HCT116 (cell line): Measurements from ENCODE around the gene ZNF79. TPM values are rescaled to one million over a fixed set of nuclear protein-coding genes. Genes with fewer than 3 reads are reported as not detected.

ENCODE experiments used
- ATAC-seq: fragments of 200-7000 bp; cut with Tn5 transposase; 2 replicates; pipeline ENCODE4 v1.9.1; 2020; ENCODE audit warnings: mild to moderate bottlenecking, moderate library complexity
- BruUV-seq: library from RNA; stranded (reverse); fragments of 400-500 nt; replicated peaks from 2 replicates; lab custom pipeline; 2021; lab: Mats Ljungman, UMichigan
- CTCF ChIA-PET: fragments of 300-600 bp; sonication (Branson Sonifier 250); formaldehyde crosslinking; loops from one replicate; lab custom pipeline; 2021; ENCODE audit warnings: antibody characterized with exemption; lab: Charles Lee
- POLR2A ChIA-PET: fragments of 300-600, 350-600 bp; sonication (Branson Sonifier 250); formaldehyde crosslinking; loops from one replicate; lab custom pipeline; 2021; ENCODE audit warnings: antibody characterized with exemption; lab: Charles Lee
- RAD21 ChIA-PET, 2 experiments: fragments of 300-600 bp; sonication (Branson Sonifier 250); formaldehyde crosslinking; loops; one replicate each; lab custom pipeline; 2023; ENCODE audit warnings: low total read pairs in 2 of 2; ENCODE audit not compliant: uncharacterized antibody in 2 of 2, unreplicated experiment in 2 of 2, low non-redundant PET in 1 of 2; lab: Charles Lee
- DNase-seq: peaks from one replicate; pipeline ENCODE4 v3.0.0-alpha.2; 2010; ENCODE audit warnings: low read depth, low spot score
- H2AFZ ChIP-seq: fragments of 200-600 bp; shearing (Covaris generic), sonication (generic); 2 replicates; pipeline ENCODE4 v1.6.1; 2017; ENCODE audit warnings: low read depth, mixed run types, mixed read lengths, antibody characterized with exemption, low read length; ENCODE audit not compliant: poor library complexity, severe bottlenecking
- H3K27ac ChIP-seq: 2 replicates; pipeline ENCODE4 v1.5.1; 2012; ENCODE audit warnings: low read depth, low read length
- H3K27me3 ChIP-seq: fragments of 200-600 bp; sonication (generic); 2 replicates; pipeline ENCODE4 v1.6.1; 2016; ENCODE audit warnings: mixed run types, low read length, mixed read lengths; ENCODE audit not compliant: insufficient read depth
- H3K36me3 ChIP-seq, 2 experiments: fragments of 200-500 bp in 1 of 2; fragments of 200-600 bp in 1 of 2; sonication (Bioruptor generic) in 1 of 2; sonication (generic) in 1 of 2; 2 replicates each; pipeline versions ENCODE4 v1.5.1 to v1.6.1; 2014 to 2016; ENCODE audit warnings: low read length in 2 of 2, inconsistent platforms in 1 of 2, mixed read lengths in 1 of 2, mixed run types in 1 of 2; ENCODE audit not compliant: insufficient read depth in 2 of 2, control insufficient read depth in 1 of 2
- H3K4me1 ChIP-seq, 2 experiments: fragments of 200-600 bp in 1 of 2; sonication (generic) in 1 of 2; 2 replicates each; pipeline versions ENCODE4 v1.5.1 to v1.6.1; 2012 to 2017; ENCODE audit warnings: low read length in 2 of 2, inconsistent platforms in 1 of 2, mild to moderate bottlenecking in 1 of 2, mixed read lengths in 1 of 2, mixed run types in 1 of 2, moderate library complexity in 1 of 2; ENCODE audit not compliant: insufficient read depth in 2 of 2, control insufficient read depth in 1 of 2
- H3K4me2 ChIP-seq: fragments of 200-600 bp; sonication (generic); 2 replicates; pipeline ENCODE4 v1.6.1; 2017; ENCODE audit warnings: mixed run types, low read length, mixed read lengths
- H3K4me3 ChIP-seq, 2 experiments: fragments of 200-600 bp in 1 of 2; sonication (generic) in 1 of 2; replicated peaks in 1 of 2; 2 replicates each; pipeline ENCODE4 v1.5.1; 2011 to 2016; ENCODE audit warnings: low read length in 2 of 2, control low read depth in 1 of 2, low read depth in 1 of 2, mild to moderate bottlenecking in 1 of 2, mixed read lengths in 1 of 2, mixed run types in 1 of 2
- H3K79me2 ChIP-seq: fragments of 200-600 bp; sonication (generic); 2 replicates; pipeline ENCODE4 v1.6.1; 2017; ENCODE audit warnings: mild to moderate bottlenecking, mixed run types, low read length, moderate library complexity, mixed read lengths; ENCODE audit not compliant: insufficient read depth
- H3K9ac ChIP-seq: fragments of 200-600 bp; sonication (generic); 2 replicates; pipeline ENCODE4 v1.6.1; 2016; ENCODE audit warnings: low read length, mixed read lengths
- H3K9me2 ChIP-seq: fragments of 200-600 bp; sonication (generic), shearing (Covaris generic); 2 replicates; pipeline ENCODE4 v1.6.1; 2017; ENCODE audit warnings: mixed run types, mild to moderate bottlenecking, moderate library complexity; ENCODE audit not compliant: insufficient read depth
- H3K9me3 ChIP-seq, 2 experiments: fragments of 200-500 bp in 1 of 2; fragments of 200-600 bp in 1 of 2; sonication (Bioruptor generic) in 1 of 2; sonication (generic) in 1 of 2; 2 replicates each; pipeline ENCODE4 v1.6.1; 2014 to 2017; ENCODE audit warnings: low read length in 2 of 2, mixed read lengths in 2 of 2, inconsistent platforms in 1 of 2, low read depth in 1 of 2, mild to moderate bottlenecking in 1 of 2, mixed run types in 1 of 2, moderate library complexity in 1 of 2; ENCODE audit not compliant: control insufficient read depth in 1 of 2, insufficient read depth in 1 of 2
- H4K20me1 ChIP-seq: fragments of 200-600 bp; sonication (generic), shearing (Covaris generic); 2 replicates; pipeline ENCODE4 v1.6.1; 2017; ENCODE audit warnings: mixed run types, mild to moderate bottlenecking, moderate library complexity; ENCODE audit not compliant: insufficient read depth
- CBX3 ChIP-seq: IDR thresholded peaks from 2 replicates; pipeline ENCODE4 v1.6.1; 2012; ENCODE audit warnings: low read depth
- CTCF ChIP-seq, 3 experiments: fragments of 200-600 bp in 1 of 3; sonication (generic) in 1 of 3; IDR thresholded peaks in 2 of 3; conservative IDR thresholded peaks in 1 of 3; 2 replicates each; pipeline ENCODE4 v1.5.1; 2012 to 2017; ENCODE audit warnings: low read depth in 2 of 3, low read length in 2 of 3, antibody characterized with exemption in 1 of 3, borderline replicate concordance in 1 of 3, control low read depth in 1 of 3, mild to moderate bottlenecking in 1 of 3, mixed read lengths in 1 of 3, mixed run types in 1 of 3, moderate library complexity in 1 of 3; ENCODE audit not compliant: insufficient read depth in 1 of 3
- ELF1 ChIP-seq: IDR thresholded peaks from 2 replicates; pipeline ENCODE4 v1.6.1; 2012; ENCODE audit warnings: low read depth, borderline replicate concordance
- EZH2 ChIP-seq: fragments of 200-600 bp; sonication (generic); IDR thresholded peaks from 2 replicates; pipeline ENCODE4 v1.6.1; 2017; ENCODE audit warnings: antibody characterized with exemption, mixed run types
- EZH2phosphoT487 ChIP-seq: fragments of 200-600 bp; IDR thresholded peaks from 2 replicates; pipeline ENCODE4 v1.6.1; 2018; ENCODE audit warnings: antibody characterized with exemption, borderline replicate concordance
- FOSL1 ChIP-seq: IDR thresholded peaks from 2 replicates; pipeline ENCODE4 v1.6.1; 2012; ENCODE audit warnings: low read depth
- SP1 ChIP-seq: IDR thresholded peaks from 2 replicates; pipeline ENCODE4 v1.6.1; 2012; ENCODE audit warnings: low read depth
- ZBTB33 ChIP-seq: IDR thresholded peaks from 2 replicates; pipeline ENCODE4 v1.6.1; 2011; ENCODE audit warnings: mild to moderate bottlenecking, low read length, moderate library complexity; ENCODE audit not compliant: insufficient replicate concordance; ENCODE audit errors: extremely low read depth
- ZFX ChIP-seq: fragments of 450-650 bp; IDR thresholded peaks from 2 replicates; pipeline ENCODE4 v1.6.1; 2017
- intact Hi-C: fragments of 100-400 bp; cut with micrococcal nuclease; formaldehyde crosslinking; loops from 2 replicates; pipeline ENCODE4 v1.10.0; 2022
- total RNA-seq: library from RNA; stranded (reverse); gene quantifications from one replicate; pipeline ENCODE4 v1.2.1, GENCODE V29; 2021; ENCODE audit not compliant: unreplicated experiment

Gene ZNF79
- total RNA-seq, 1 experiment from 2014 or later: 5.3 TPM

DNA sequence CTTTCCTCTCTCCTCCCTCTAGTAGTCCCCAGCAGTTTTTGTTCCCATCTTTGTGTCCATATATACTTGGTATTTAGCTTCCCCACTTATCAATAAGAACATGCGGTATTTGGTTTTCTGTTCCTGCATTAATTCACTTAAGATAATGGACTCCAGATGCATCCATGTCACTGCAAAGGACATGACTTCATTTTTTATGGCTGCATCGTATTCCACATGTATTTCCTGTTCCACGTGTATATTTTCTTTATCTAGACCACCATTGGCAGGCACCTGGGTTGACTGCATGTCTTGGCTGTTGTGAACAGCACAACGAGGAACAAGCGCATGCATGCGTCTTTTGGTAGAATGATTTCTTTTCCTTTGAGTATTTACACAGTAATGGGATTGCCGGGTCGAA lies 6.2 kb downstream of the ZNF79 start:
- POLR2A ChIA-PET: no interaction called here

More for the DNA sequence above, 6.2 kb downstream of the ZNF79 start:
- no peak for DNase-seq
- H4K20me1 ChIP-seq: no peaks in the 10 kb centered on the region
- no peak for ATAC-seq
- ChIA-PET CTCF (no interaction called here), RAD21 (no interaction called here)
- no peaks in the 10 kb centered on the region for H3K9me2 ChIP-seq
- no peak overlapping the region for H3K4me3 ChIP-seq
- no peaks in the 10 kb centered on the region for H3K27me3 ChIP-seq
- H3K9ac ChIP-seq: no peak overlapping the region
- peaks cover 0 to 3% of the 10 kb centered on the region in 2 experiments; a peak in 2 of 4 replicates for H3K4me1 ChIP-seq
- H3K79me2 ChIP-seq: peaks cover 29% of the 10 kb centered on the region
- no peak overlapping the region for H2AFZ ChIP-seq
- H3K4me2 ChIP-seq: no peak overlapping the region
- BruUV-seq: no TSS peak
- H3K27ac ChIP-seq: no peak overlapping the region
- no peaks in the 10 kb centered on the region for H3K9me3 ChIP-seq
- intact Hi-C loops: no loop called here
- TF ChIP-seq SP1 (no peak), ZFX (no peak), EZH2 (no peak), FOSL1 (no peak), ZBTB33 (no peak), CBX3 (no peak), ELF1 (no peak), CTCF (IDR thresholded peaks at IDR 0.05 in 2 of 3, conservative IDR thresholded peaks at IDR 0.05 in 1 of 3; ENCODE audit: borderline replicate concordance in 1 of 3, insufficient read depth in 1 of 3, low read depth in 2 of 3, low read length in 2 of 3) (no peak), EZH2phosphoT487 (no peak)
- TF ChIP-seq, all 23 proteins: peak for 0
- peaks cover 19% of the 10 kb centered on the region in 2 experiments; a peak in 3 of 4 replicates for H3K36me3 ChIP-seq
